HepG2 (cell line): ENCODE measurements around the gene ZNF667. TPM values are rescaled to one million over a fixed set of nuclear protein-coding genes. Genes with fewer than 3 reads are reported as not detected.

Source experiments
- PHF21A ChIP-seq: sonication (generic); formaldehyde crosslinking; IDR thresholded peaks from 2 replicates; pipeline ENCODE4 v1.5.0; 2020; ENCODE audit warnings: mild to moderate bottlenecking, missing genetic modification reagents
- PHF8 ChIP-seq: sonication (generic); formaldehyde crosslinking; IDR thresholded peaks from 2 replicates; pipeline ENCODE4 v1.5.0; 2020; ENCODE audit warnings: missing genetic modification reagents
- SMC3 ChIP-seq: IDR thresholded peaks from 2 replicates; pipeline ENCODE4 v1.6.1; 2011; ENCODE audit warnings: low read length, improper control_type of control experiment
- THAP11 ChIP-seq: IDR thresholded peaks from 2 replicates; pipeline ENCODE4 v1.6.1; 2016; ENCODE audit warnings: missing biosample characterization, missing genetic modification reagents
- TSC22D2 ChIP-seq: sonication (generic); formaldehyde crosslinking; IDR thresholded peaks from 2 replicates; pipeline ENCODE4 v1.5.1; 2020; ENCODE audit warnings: missing genetic modification reagents, mild to moderate bottlenecking, borderline replicate concordance
- ZNF350 ChIP-seq: sonication (generic); formaldehyde crosslinking; IDR thresholded peaks from 2 replicates; pipeline ENCODE4 v1.4.0; 2020; ENCODE audit warnings: mild to moderate bottlenecking, low read depth, missing genetic modification reagents, borderline replicate concordance
- ZNF382 ChIP-seq: sonication (generic); formaldehyde crosslinking; IDR thresholded peaks from 2 replicates; pipeline ENCODE4 v1.5.0; 2020; ENCODE audit warnings: missing genetic modification reagents, mild to moderate bottlenecking, borderline replicate concordance
- ZNF569 ChIP-seq: sonication (generic); formaldehyde crosslinking; IDR thresholded peaks from 2 replicates; pipeline ENCODE4 v1.5.0; 2020; ENCODE audit warnings: mild to moderate bottlenecking, missing genetic modification reagents, moderate library complexity, borderline replicate concordance
- ZNF616 ChIP-seq: sonication (generic); formaldehyde crosslinking; IDR thresholded peaks from 2 replicates; pipeline ENCODE4 v1.5.0; 2020; ENCODE audit warnings: low read depth, mild to moderate bottlenecking, missing genetic modification reagents
- ZNF703 ChIP-seq: sonication (generic); formaldehyde crosslinking; IDR thresholded peaks from 2 replicates; pipeline ENCODE4 v1.5.1; 2020; ENCODE audit warnings: missing genetic modification reagents, mild to moderate bottlenecking, moderate library complexity, borderline replicate concordance
- ZNF746 ChIP-seq: sonication (generic); formaldehyde crosslinking; IDR thresholded peaks from 2 replicates; pipeline ENCODE4 v1.8.0; 2022; ENCODE audit warnings: mild to moderate bottlenecking, missing genetic modification reagents
- polyA plus RNA-seq, 8 experiments: library from polyadenylated mRNA; depleted of rRNA in 3 of 8; stranded (reverse) in 7 of 8; unstranded in 1 of 8; fragments of >200 nt; fragmentation: Illumina TruSeq in 4 of 8; extraction: Trizol in 4 of 8; gene quantifications; 2 replicates each; pipeline versions ENCODE4 v1.2.1 to v1.2.3, GENCODE V29; 2011 to 2016; ENCODE audit warnings: low read depth in 4 of 8, missing spikeins in 1 of 8, mixed read lengths in 1 of 8; ENCODE audit not compliant: insufficient read depth in 1 of 8
- total RNA-seq, 5 experiments: library from RNA; depleted of rRNA; stranded (reverse); fragments of >200 nt; fragmentation: Illumina TruSeq; extraction: Trizol; gene quantifications; 2 replicates each; pipeline ENCODE4 v1.2.3, GENCODE V29; 2016; ENCODE audit warnings: low read depth in 1 of 5
- TF ChIP-seq, protein P1 (sequence below): sonication (generic); formaldehyde crosslinking; IDR thresholded peaks from 2 replicates; pipeline ENCODE4 v1.4.0; 2020; ENCODE audit warnings: missing genetic modification reagents
- TF ChIP-seq, protein P2 (sequence below): sonication (generic); formaldehyde crosslinking; IDR thresholded peaks from 2 replicates; pipeline ENCODE4 v1.4.0; 2020; ENCODE audit warnings: missing genetic modification reagents
- TF ChIP-seq, protein P3 (sequence below): sonication (generic); formaldehyde crosslinking; IDR thresholded peaks from 2 replicates; pipeline ENCODE4 v1.8.1; 2023; ENCODE audit warnings: mild to moderate bottlenecking, inconsistent platforms, moderate library complexity, missing genetic modification reagents, borderline replicate concordance
- TF ChIP-seq, protein P4 (sequence below): sonication (generic); formaldehyde crosslinking; IDR thresholded peaks from 2 replicates; pipeline ENCODE4 v1.5.1; 2020; ENCODE audit warnings: mild to moderate bottlenecking, missing genetic modification reagents, moderate library complexity
- TF ChIP-seq, protein P5 (sequence below): sonication (generic); formaldehyde crosslinking; IDR thresholded peaks from 2 replicates; pipeline ENCODE4 v1.9.0; 2022; ENCODE audit warnings: missing genetic modification reagents, mild to moderate bottlenecking, borderline replicate concordance
- TF ChIP-seq, protein P6 (sequence below): conservative IDR thresholded peaks from 2 replicates; pipeline ENCODE4 v1.6.1; 2018; ENCODE audit warnings: missing genetic modification reagents

ZNF667 gene
- total and polyA plus RNA-seq, 2 of the 13 experiments (the other 11 are each of a cell fraction or from before 2014, with no cell fraction given): not detected

DNA sequence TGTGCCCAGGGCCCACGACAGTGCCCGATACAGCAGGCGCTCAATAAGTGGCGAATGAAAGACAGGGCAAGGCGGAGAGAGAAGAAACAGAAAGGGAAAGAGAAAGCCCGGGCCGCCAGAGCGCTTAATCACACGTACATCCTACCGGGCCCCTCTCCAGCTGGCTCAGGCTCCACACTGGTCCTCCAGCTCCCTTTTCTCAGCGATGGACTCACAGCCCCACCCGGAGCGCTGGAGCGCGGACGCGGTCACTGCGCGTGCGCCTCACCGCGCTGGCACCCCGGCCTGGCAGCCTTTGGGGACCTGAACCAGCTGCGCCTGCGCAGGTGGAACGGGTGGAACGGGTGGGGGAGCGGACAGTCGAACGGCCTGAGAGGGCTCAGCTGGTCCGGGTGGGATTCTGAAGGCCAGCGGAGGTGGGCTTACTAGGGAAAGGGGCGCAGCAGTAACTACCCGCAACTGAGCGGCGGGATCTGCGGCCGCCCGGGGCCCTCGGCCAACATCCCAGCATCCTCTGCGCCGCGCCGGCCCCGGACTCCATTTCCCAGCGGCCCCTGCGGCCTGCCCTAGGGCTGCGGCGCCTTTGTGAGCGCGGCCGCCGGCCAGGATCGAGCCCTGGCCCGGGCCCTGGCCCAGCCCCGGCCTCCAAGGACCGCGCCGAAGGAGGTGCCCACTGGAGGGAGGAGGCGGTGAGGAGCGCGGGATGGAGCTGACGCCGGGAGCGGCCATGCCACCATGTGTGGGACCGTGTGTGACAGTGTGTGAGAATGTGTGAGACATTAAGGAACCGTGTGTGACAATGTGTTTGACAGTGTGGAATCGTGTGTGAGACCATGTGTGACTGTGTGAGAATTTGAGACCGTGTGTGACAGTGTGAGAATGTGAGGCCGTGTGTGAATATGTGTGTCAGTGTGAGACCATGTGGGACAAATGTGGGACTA lies 73.1 kb downstream of the ZNF667 start, which contains the start of gene ZNF583 (continued):
- TF ChIP-seq, protein P1, sequence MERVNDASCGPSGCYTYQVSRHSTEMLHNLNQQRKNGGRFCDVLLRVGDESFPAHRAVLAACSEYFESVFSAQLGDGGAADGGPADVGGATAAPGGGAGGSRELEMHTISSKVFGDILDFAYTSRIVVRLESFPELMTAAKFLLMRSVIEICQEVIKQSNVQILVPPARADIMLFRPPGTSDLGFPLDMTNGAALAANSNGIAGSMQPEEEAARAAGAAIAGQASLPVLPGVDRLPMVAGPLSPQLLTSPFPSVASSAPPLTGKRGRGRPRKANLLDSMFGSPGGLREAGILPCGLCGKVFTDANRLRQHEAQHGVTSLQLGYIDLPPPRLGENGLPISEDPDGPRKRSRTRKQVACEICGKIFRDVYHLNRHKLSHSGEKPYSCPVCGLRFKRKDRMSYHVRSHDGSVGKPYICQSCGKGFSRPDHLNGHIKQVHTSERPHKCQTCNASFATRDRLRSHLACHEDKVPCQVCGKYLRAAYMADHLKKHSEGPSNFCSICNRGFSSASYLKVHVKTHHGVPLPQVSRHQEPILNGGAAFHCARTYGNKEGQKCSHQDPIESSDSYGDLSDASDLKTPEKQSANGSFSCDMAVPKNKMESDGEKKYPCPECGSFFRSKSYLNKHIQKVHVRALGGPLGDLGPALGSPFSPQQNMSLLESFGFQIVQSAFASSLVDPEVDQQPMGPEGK (CRISPR knock-in tag): peak; percentile 74
- TF ChIP-seq ZNF382 (CRISPR knock-in tag) (no peak), SMC3 (no peak), TSC22D2 (CRISPR knock-in tag) (peak; percentile 50; the same call in 1 of the 2 replicates), ZNF569 (no peak), THAP11 (peak; percentile 98), ZNF703 (no peak), ZNF616 (CRISPR knock-in tag) (no peak; the same call in 1 of the 2 replicates), PHF21A (CRISPR knock-in tag) (0 out of 2 replicates have a peak, but pooled peaks have one; percentile 36), ZNF350 (CRISPR knock-in tag) (peak; percentile 59), PHF8 (CRISPR knock-in tag) (peak; percentile 87), ZNF746 (peak; percentile 44; the same call in 1 of the 2 replicates)
- TF ChIP-seq, protein P2, sequence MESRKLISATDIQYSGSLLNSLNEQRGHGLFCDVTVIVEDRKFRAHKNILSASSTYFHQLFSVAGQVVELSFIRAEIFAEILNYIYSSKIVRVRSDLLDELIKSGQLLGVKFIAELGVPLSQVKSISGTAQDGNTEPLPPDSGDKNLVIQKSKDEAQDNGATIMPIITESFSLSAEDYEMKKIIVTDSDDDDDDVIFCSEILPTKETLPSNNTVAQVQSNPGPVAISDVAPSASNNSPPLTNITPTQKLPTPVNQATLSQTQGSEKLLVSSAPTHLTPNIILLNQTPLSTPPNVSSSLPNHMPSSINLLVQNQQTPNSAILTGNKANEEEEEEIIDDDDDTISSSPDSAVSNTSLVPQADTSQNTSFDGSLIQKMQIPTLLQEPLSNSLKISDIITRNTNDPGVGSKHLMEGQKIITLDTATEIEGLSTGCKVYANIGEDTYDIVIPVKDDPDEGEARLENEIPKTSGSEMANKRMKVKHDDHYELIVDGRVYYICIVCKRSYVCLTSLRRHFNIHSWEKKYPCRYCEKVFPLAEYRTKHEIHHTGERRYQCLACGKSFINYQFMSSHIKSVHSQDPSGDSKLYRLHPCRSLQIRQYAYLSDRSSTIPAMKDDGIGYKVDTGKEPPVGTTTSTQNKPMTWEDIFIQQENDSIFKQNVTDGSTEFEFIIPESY: 0 out of 2 replicates have a peak, but pooled peaks have one; percentile 24
- TF ChIP-seq, protein P3, sequence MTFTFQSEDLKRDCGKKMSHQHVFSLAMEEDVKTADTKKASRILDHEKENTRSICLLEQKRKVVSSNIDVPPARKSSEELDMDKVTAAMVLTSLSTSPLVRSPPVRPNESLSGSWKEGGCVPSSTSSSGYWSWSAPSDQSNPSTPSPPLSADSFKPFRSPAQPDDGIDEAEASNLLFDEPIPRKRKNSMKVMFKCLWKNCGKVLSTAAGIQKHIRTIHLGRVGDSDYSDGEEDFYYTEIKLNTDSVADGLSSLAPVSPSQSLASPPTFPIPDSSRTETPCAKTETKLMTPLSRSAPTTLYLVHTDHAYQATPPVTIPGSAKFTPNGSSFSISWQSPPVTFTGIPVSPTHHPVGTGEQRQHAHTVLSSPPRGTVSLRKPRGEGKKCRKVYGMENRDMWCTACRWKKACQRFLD (CRISPR knock-in tag): peak; percentile 95; the same call in 1 of the 2 replicates
- TF ChIP-seq, protein P4, sequence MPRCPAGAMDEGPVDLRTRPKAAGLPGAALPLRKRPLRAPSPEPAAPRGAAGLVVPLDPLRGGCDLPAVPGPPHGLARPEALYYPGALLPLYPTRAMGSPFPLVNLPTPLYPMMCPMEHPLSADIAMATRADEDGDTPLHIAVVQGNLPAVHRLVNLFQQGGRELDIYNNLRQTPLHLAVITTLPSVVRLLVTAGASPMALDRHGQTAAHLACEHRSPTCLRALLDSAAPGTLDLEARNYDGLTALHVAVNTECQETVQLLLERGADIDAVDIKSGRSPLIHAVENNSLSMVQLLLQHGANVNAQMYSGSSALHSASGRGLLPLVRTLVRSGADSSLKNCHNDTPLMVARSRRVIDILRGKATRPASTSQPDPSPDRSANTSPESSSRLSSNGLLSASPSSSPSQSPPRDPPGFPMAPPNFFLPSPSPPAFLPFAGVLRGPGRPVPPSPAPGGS: no peak
- TF ChIP-seq, protein P5, sequence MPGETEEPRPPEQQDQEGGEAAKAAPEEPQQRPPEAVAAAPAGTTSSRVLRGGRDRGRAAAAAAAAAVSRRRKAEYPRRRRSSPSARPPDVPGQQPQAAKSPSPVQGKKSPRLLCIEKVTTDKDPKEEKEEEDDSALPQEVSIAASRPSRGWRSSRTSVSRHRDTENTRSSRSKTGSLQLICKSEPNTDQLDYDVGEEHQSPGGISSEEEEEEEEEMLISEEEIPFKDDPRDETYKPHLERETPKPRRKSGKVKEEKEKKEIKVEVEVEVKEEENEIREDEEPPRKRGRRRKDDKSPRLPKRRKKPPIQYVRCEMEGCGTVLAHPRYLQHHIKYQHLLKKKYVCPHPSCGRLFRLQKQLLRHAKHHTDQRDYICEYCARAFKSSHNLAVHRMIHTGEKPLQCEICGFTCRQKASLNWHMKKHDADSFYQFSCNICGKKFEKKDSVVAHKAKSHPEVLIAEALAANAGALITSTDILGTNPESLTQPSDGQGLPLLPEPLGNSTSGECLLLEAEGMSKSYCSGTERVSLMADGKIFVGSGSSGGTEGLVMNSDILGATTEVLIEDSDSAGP (CRISPR knock-in tag): peak; percentile 87; the same call in 1 of the 2 replicates
- TF ChIP-seq, protein P6, sequence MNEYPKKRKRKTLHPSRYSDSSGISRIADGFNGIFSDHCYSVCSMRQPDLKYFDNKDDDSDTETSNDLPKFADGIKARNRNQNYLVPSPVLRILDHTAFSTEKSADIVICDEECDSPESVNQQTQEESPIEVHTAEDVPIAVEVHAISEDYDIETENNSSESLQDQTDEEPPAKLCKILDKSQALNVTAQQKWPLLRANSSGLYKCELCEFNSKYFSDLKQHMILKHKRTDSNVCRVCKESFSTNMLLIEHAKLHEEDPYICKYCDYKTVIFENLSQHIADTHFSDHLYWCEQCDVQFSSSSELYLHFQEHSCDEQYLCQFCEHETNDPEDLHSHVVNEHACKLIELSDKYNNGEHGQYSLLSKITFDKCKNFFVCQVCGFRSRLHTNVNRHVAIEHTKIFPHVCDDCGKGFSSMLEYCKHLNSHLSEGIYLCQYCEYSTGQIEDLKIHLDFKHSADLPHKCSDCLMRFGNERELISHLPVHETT (CRISPR knock-in tag): no peak
